Nephron (organoid): ENCODE results near the gene SPTBN2.

Experiments
- H3K27ac Mint-ChIP-seq, 3 experiments: 2 replicates each; pipeline ENCODE4 v1.8.0; 2020; ENCODE audit warnings: mixed read lengths in 3 of 3, mild to moderate bottlenecking in 2 of 3, moderate library complexity in 1 of 3
- H3K27me3 Mint-ChIP-seq: 2 replicates; pipeline ENCODE4 v1.8.0; 2021; ENCODE audit warnings: low read depth, mild to moderate bottlenecking, moderate library complexity, mixed read lengths
- H3K36me3 Mint-ChIP-seq: 2 replicates; pipeline ENCODE4 v1.8.0; 2020; ENCODE audit warnings: low read depth, mixed read lengths
- H3K4me1 Mint-ChIP-seq: 2 replicates; pipeline ENCODE4 v1.8.0; 2020; ENCODE audit warnings: mixed read lengths
- H3K4me3 Mint-ChIP-seq, 3 experiments: 2 replicates each; pipeline ENCODE4 v1.8.0; 2020; ENCODE audit warnings: mild to moderate bottlenecking in 3 of 3, mixed read lengths in 3 of 3, moderate library complexity in 2 of 3
- H3K9me3 Mint-ChIP-seq: 2 replicates; pipeline ENCODE4 v1.8.0; 2020; ENCODE audit warnings: mixed read lengths
- CTCF ChIP-seq, 3 experiments: fragments of 200-600 bp; sonication (generic); IDR thresholded peaks; one replicate each; pipeline ENCODE4 v1.5.0; 2021; ENCODE audit warnings: antibody characterized with exemption in 3 of 3; ENCODE audit not compliant: unreplicated experiment in 3 of 3

Gene SPTBN2

GRCh38 chr11:66705587-66706335 lies 23.3 kb downstream of the SPTBN2 start:
- Mint-ChIP-seq H3K36me3 (peaks cover 20% of the 10 kb centered on the region), H3K27me3 (no peaks in the 10 kb centered on the region)
- TF ChIP-seq CTCF (IDR thresholded peaks at IDR 0.05; ENCODE audit: unreplicated experiment in 3 of 3) = no peak

GRCh38 chr11:66704659-66705360 lies 24.2 kb downstream of the SPTBN2 start:
- Mint-ChIP-seq H3K4me1 (no peaks in the 10 kb centered on the region), H3K27ac (no peak overlapping the region), H3K27me3 (no peaks in the 10 kb centered on the region), H3K9me3 (no peaks in the 10 kb centered on the region), H3K36me3 (peaks cover 27% of the 10 kb centered on the region), H3K4me3 (no peak overlapping the region)
- no peak for TF ChIP-seq CTCF (IDR thresholded peaks at IDR 0.05; ENCODE audit: unreplicated experiment in 3 of 3)

More at GRCh38 chr11:66705587-66706335, 23.3 kb downstream of the SPTBN2 start:
- Mint-ChIP-seq H3K4me3 (no peak overlapping the region), H3K27ac (no peak overlapping the region), H3K4me1 (no peaks in the 10 kb centered on the region), H3K9me3 (no peaks in the 10 kb centered on the region)

- TF ChIP-seq CTCF (IDR thresholded peaks at IDR 0.05; ENCODE audit: unreplicated experiment in 3 of 3) = no peak
- H3K27me3 Mint-ChIP-seq = no peaks in the 10 kb centered on the region
Observed at GRCh38 chr11:66701432-66702240, 27.4 kb downstream of the SPTBN2 start.

GRCh38 chr11:66700742-66701141 lies 28.3 kb downstream of the SPTBN2 start:
- Mint-ChIP-seq H3K9me3 (no peaks in the 10 kb centered on the region), H3K27me3 (no peaks in the 10 kb centered on the region), H3K4me3 (no peak overlapping the region), H3K4me1 (no peaks in the 10 kb centered on the region), H3K36me3 (peaks cover 38% of the 10 kb centered on the region), H3K27ac (no peak overlapping the region)
- no peak for TF ChIP-seq CTCF (IDR thresholded peaks at IDR 0.05; ENCODE audit: unreplicated experiment in 3 of 3)

More at GRCh38 chr11:66701432-66702240, 27.4 kb downstream of the SPTBN2 start:
- Mint-ChIP-seq H3K27ac (no peak overlapping the region), H3K9me3 (no peaks in the 10 kb centered on the region), H3K4me1 (no peaks in the 10 kb centered on the region), H3K4me3 (no peak overlapping the region), H3K36me3 (peaks cover 40% of the 10 kb centered on the region)

GRCh38 chr11:66700337-66700736 lies 28.7 kb downstream of the SPTBN2 start:
- TF ChIP-seq CTCF (IDR thresholded peaks at IDR 0.05; ENCODE audit: unreplicated experiment in 3 of 3) = no peak
- peaks cover 36% of the 10 kb centered on the region for H3K36me3 Mint-ChIP-seq
- no peak overlapping the region for H3K27ac Mint-ChIP-seq
- H3K4me3 Mint-ChIP-seq = no peak overlapping the region
- no peaks in the 10 kb centered on the region for H3K4me1 Mint-ChIP-seq
- no peaks in the 10 kb centered on the region for H3K27me3 Mint-ChIP-seq
- no peaks in the 10 kb centered on the region for H3K9me3 Mint-ChIP-seq
